Glutamatergic neuron (in vitro differentiated cells): ENCODE data around the gene CMTM8. TPM values are rescaled to one million over a fixed set of nuclear protein-coding genes. Genes with fewer than 3 reads are reported as not detected.
"Not testable (repeated sequence)": the region's sequence is repeated elsewhere in the genome, so short reads cannot be mapped to it uniquely, and the experiment has no call there.

ENCODE experiments used
- DNase-seq: peaks from one replicate; pipeline ENCODE4 v3.0.0; 2022
- H3K27ac Mint-ChIP-seq: one replicate; pipeline ENCODE4 v1.8.0; 2020; ENCODE audit warnings: mild to moderate bottlenecking, mixed read lengths, inconsistent platforms; ENCODE audit not compliant: unreplicated experiment
- H3K27me3 Mint-ChIP-seq: one replicate; pipeline ENCODE4 v1.8.0; 2020; ENCODE audit warnings: mild to moderate bottlenecking, moderate library complexity, mixed read lengths, inconsistent platforms; ENCODE audit not compliant: unreplicated experiment
- H3K36me3 Mint-ChIP-seq: one replicate; pipeline ENCODE4 v1.8.0; 2020; ENCODE audit warnings: mild to moderate bottlenecking, mixed read lengths, inconsistent platforms; ENCODE audit not compliant: unreplicated experiment
- H3K4me1 Mint-ChIP-seq: one replicate; pipeline ENCODE4 v1.8.0; 2020; ENCODE audit warnings: mild to moderate bottlenecking, low read depth, mixed read lengths, inconsistent platforms; ENCODE audit not compliant: unreplicated experiment
- H3K4me3 Mint-ChIP-seq: one replicate; pipeline ENCODE4 v1.8.0; 2020; ENCODE audit warnings: mild to moderate bottlenecking, mixed read lengths, inconsistent platforms; ENCODE audit not compliant: unreplicated experiment
- H3K9me3 Mint-ChIP-seq: one replicate; pipeline ENCODE4 v1.8.0; 2020; ENCODE audit warnings: mild to moderate bottlenecking, moderate library complexity, mixed read lengths, inconsistent platforms; ENCODE audit not compliant: unreplicated experiment
- CTCF ChIP-seq: fragments of 200-600 bp; sonication (generic); IDR thresholded peaks from one replicate; pipeline ENCODE4 v1.5.0; 2021; ENCODE audit not compliant: partially characterized antibody, unreplicated experiment
- long read RNA-seq: library from polyadenylated mRNA; unstranded; transcript quantifications from one replicate; pipeline ENCODE4 v2.0.0, GENCODE V29; 2020; ENCODE audit not compliant: unreplicated experiment
- total RNA-seq: library from RNA; stranded (reverse); fragmentation: NEBNext Ultra II Directional; extraction: Animal tissue kit (Norgen Biotek cat#: 25700); gene quantifications from one replicate; pipeline ENCODE4 v1.2.1, GENCODE V29; 2021; ENCODE audit not compliant: unreplicated experiment

Gene CMTM8
- total RNA-seq: not detected
- long read RNA-seq: 0 reads

GRCh38 chr3:32238453-32239306 lies at the start of gene CMTM8:
Gene CMTM8 (plus strand): TSS chr3:32238680. CDS start chr3:32238973, 293 bp downstream.
- H3K4me1 Mint-ChIP-seq: no peaks in the 10 kb centered on the region
- DNase-seq: peak; percentile 70
- peaks cover 1% of the 10 kb centered on the region for H3K9me3 Mint-ChIP-seq
- H3K4me3 Mint-ChIP-seq: peak within 1 kb of the TSS; percentile 83
- no peak within 1 kb of the TSS for H3K27ac Mint-ChIP-seq
- TF ChIP-seq CTCF: no peak
- peaks cover 9% of the 10 kb centered on the region for H3K27me3 Mint-ChIP-seq
- no peaks in the 10 kb centered on the region for H3K36me3 Mint-ChIP-seq

GRCh38 chr3:32189693-32190092 lies 48.8 kb upstream of the CMTM8 start:
- Mint-ChIP-seq H3K27me3 (no peaks in the 10 kb centered on the region), H3K4me3 (no peak overlapping the region), H3K27ac (no peak overlapping the region), H3K9me3 (peaks cover 2% of the 10 kb centered on the region), H3K4me1 (no peaks in the 10 kb centered on the region), H3K36me3 (no peaks in the 10 kb centered on the region)
- no peak for TF ChIP-seq CTCF
- DNase-seq: no peak

GRCh38 chr3:32190556-32190955 lies 47.9 kb upstream of the CMTM8 start:
- H3K27ac Mint-ChIP-seq, H3K36me3 Mint-ChIP-seq, H3K4me1 Mint-ChIP-seq, DNase-seq, H3K27me3 Mint-ChIP-seq, H3K9me3 Mint-ChIP-seq, H3K4me3 Mint-ChIP-seq: not testable (repeated sequence)

- Mint-ChIP-seq H3K9me3 (peaks cover 2% of the 10 kb centered on the region), H3K4me1 (no peaks in the 10 kb centered on the region), H3K27ac (no peak overlapping the region), H3K36me3 (no peaks in the 10 kb centered on the region), H3K4me3 (no peak overlapping the region), H3K27me3 (no peaks in the 10 kb centered on the region)
- no peak for DNase-seq
- TF ChIP-seq CTCF: no peak
These were observed 45.4 kb upstream of the CMTM8 start for GRCh38 chr3:32193101-32193500.

- no peak overlapping the region for H3K4me3 Mint-ChIP-seq
- no peaks in the 10 kb centered on the region for H3K27me3 Mint-ChIP-seq
- TF ChIP-seq CTCF: no peak
- no peak overlapping the region for H3K27ac Mint-ChIP-seq
- DNase-seq: no peak
- H3K4me1 Mint-ChIP-seq: no peaks in the 10 kb centered on the region
- H3K36me3 Mint-ChIP-seq: no peaks in the 10 kb centered on the region
- peaks cover 2% of the 10 kb centered on the region for H3K9me3 Mint-ChIP-seq
These were observed 43.8 kb upstream of the CMTM8 start for GRCh38 chr3:32194653-32195052.
